HEK293T (cell line): ENCODE data around the gene HMOX1.

ENCODE experiments used
- CTCF ChIA-PET: fragments of 350-600 bp; formaldehyde crosslinking; extraction: SDS; loops from one replicate; lab custom pipeline; 2021; ENCODE audit warnings: antibody characterized with exemption, inconsistent platforms; lab: Yijun Ruan, JAX
- POLR2A ChIA-PET: fragments of 350-600 bp; formaldehyde crosslinking; extraction: SDS; loops from one replicate; lab custom pipeline; 2020; ENCODE audit warnings: antibody characterized with exemption, inconsistent platforms; lab: Yijun Ruan, JAX
- DNase-seq: peaks from one replicate; pipeline ENCODE4 v3.0.0; 2012; ENCODE audit warnings: mixed read lengths; ENCODE audit errors: extremely low spot score
- ARNT ChIP-seq: fragments of 450-650 bp; IDR thresholded peaks from 2 replicates; pipeline ENCODE4 v1.6.1; 2017; ENCODE audit warnings: mild to moderate bottlenecking
- BHLHE40 ChIP-seq: fragments of 450-650 bp; IDR thresholded peaks from 2 replicates; pipeline ENCODE4 v1.6.1; 2016; ENCODE audit warnings: mild to moderate bottlenecking, moderate library complexity, borderline replicate concordance
- CTBP1 ChIP-seq: fragments of 450-650 bp; IDR thresholded peaks from 2 replicates; pipeline ENCODE4 v1.6.1; 2016; ENCODE audit warnings: borderline replicate concordance
- ELF4 ChIP-seq: fragments of 450-650 bp; IDR thresholded peaks from 2 replicates; pipeline ENCODE4 v1.6.1; 2017; ENCODE audit warnings: antibody characterized with exemption
- FOXA1 ChIP-seq: fragments of 450-650 bp; IDR thresholded peaks from 2 replicates; pipeline ENCODE4 v1.6.1; 2016; ENCODE audit warnings: mild to moderate bottlenecking
- FOXK2 ChIP-seq: fragments of 450-650 bp; IDR thresholded peaks from 2 replicates; pipeline ENCODE4 v1.6.1; 2016; ENCODE audit warnings: mild to moderate bottlenecking
- FOXM1 ChIP-seq: fragments of 450-650 bp; IDR thresholded peaks from 2 replicates; pipeline ENCODE4 v1.6.1; 2017; ENCODE audit warnings: mild to moderate bottlenecking, borderline replicate concordance
- HDGF ChIP-seq: fragments of 450-650 bp; IDR thresholded peaks from 2 replicates; pipeline ENCODE4 v1.6.1; 2017; ENCODE audit warnings: antibody characterized with exemption, borderline replicate concordance
- L3MBTL2 ChIP-seq: fragments of 450-650 bp; conservative IDR thresholded peaks from 2 replicates; pipeline ENCODE4 v1.6.1; 2016; ENCODE audit warnings: mild to moderate bottlenecking
- LEF1 ChIP-seq: fragments of 450-650 bp; IDR thresholded peaks from 2 replicates; pipeline ENCODE4 v1.6.1; 2017; ENCODE audit warnings: mild to moderate bottlenecking, borderline replicate concordance
- NFRKB ChIP-seq: fragments of 450-650 bp; IDR thresholded peaks from 2 replicates; pipeline ENCODE4 v1.6.1; 2016; ENCODE audit warnings: mild to moderate bottlenecking, moderate library complexity
- SP1 ChIP-seq: fragments of 450-650 bp; IDR thresholded peaks from 2 replicates; pipeline ENCODE4 v1.6.1; 2017
- SUZ12 ChIP-seq: fragments of 450-650 bp; IDR thresholded peaks from 2 replicates; pipeline ENCODE4 v1.6.1; 2016; ENCODE audit warnings: mild to moderate bottlenecking
- TARDBP ChIP-seq: fragments of 450-650 bp; IDR thresholded peaks from 2 replicates; pipeline ENCODE4 v1.6.1; 2016
- ZNF384 ChIP-seq: fragments of 450-650 bp; IDR thresholded peaks from 2 replicates; pipeline ENCODE4 v1.6.1; 2016
- TF ChIP-seq, protein P1 (sequence below): fragments of 450-650 bp; IDR thresholded peaks from 2 replicates; pipeline ENCODE4 v1.6.1; 2016

The HMOX1 gene

DNA sequence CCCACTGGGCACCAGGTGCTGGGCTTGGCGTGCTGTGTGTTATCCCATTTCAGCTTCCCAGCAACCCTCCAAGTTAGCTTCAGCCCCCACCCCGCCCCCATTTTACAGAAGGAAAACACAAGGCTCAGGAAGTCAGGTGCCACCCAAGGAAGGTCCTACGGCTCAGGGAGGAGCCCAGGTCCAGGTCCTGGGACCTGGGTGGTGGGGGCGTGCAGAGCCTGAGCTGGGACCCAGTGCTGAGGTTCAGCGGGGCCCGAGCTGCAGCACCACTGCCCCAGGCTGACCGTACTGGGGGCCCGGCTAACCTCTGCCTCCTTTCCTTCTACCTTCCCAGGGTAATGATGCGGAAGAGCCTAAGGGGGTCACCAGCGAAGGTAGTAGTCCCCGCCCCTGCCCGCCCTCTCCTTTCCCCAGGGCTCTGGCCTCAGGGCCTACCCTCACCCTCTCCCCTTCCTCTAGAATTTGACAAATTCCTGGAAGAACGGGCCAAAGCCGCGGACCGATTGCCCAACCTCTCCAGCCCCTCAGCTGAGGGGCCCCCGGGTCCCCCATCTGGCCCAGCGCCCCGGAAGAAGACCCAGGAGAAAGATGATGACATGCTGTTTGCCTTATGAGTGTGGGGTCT is 34.2 kb upstream of the HMOX1 start:
- CTCF ChIA-PET = no interaction called here
- no peak for DNase-seq
- TF ChIP-seq LEF1 (no peak), CTBP1 (no peak), HDGF (no peak), TARDBP (no peak), SP1 (no peak), L3MBTL2 (no peak), FOXK2 (no peak), ZNF384 (no peak), FOXA1 (no peak), BHLHE40 (no peak), SUZ12 (no peak), FOXM1 (no peak), ELF4 (no peak), ARNT (no peak), NFRKB (no peak)
- TF ChIP-seq, protein P1, sequence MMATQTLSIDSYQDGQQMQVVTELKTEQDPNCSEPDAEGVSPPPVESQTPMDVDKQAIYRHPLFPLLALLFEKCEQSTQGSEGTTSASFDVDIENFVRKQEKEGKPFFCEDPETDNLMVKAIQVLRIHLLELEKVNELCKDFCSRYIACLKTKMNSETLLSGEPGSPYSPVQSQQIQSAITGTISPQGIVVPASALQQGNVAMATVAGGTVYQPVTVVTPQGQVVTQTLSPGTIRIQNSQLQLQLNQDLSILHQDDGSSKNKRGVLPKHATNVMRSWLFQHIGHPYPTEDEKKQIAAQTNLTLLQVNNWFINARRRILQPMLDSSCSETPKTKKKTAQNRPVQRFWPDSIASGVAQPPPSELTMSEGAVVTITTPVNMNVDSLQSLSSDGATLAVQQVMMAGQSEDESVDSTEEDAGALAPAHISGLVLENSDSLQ = no peak
- POLR2A ChIA-PET = no interaction called here

GRCh38 chr22:35347462-35347861 is 33.4 kb upstream of the HMOX1 start:
- POLR2A ChIA-PET = no interaction called here
- CTCF ChIA-PET = no interaction called here
- no peak for TF ChIP-seq NFRKB
- TF ChIP-seq ARNT = no peak
- TF ChIP-seq, protein P1 = no peak
- no peak for TF ChIP-seq TARDBP
- no peak for DNase-seq

DNA sequence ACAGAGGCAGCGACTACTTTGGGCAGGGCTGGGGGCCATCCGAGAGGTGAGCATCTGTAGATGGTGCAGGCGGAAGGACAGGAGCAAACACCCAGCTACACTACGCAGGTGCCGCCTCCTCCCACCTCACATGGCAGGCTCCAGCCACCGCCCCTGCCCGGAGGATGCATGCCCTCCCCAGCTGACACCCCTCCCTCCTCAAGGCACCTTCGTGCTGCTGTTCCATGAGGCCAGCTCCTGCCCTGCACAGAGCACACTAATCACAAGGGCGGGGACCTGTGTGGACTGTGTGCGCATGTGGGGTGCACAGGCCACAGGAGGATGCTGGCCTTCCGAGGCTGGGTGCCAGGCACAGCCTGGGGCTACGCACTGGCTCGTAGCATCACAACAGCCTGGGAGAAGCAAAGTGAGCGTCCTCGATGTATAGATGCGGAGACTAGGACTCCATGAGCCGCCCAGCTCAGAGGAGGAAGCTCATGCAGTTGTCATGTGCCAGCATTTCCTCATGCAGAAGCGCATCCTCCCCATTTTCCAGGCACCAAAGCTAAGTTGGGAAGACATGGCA is 32.8 kb upstream of the HMOX1 start:
- TF ChIP-seq LEF1 (no peak), SUZ12 (no peak), ZNF384 (no peak), FOXA1 (no peak), FOXK2 (no peak), SP1 (no peak), FOXM1 (no peak), NFRKB (no peak), TARDBP (no peak), ARNT (no peak), ELF4 (no peak), HDGF (no peak), L3MBTL2 (no peak), BHLHE40 (no peak)
- TF ChIP-seq, protein P1 = no peak
- CTCF ChIA-PET = no interaction called here
- DNase-seq = no peak
- POLR2A ChIA-PET = no interaction called here

- DNase-seq = no peak
- CTCF ChIA-PET = no interaction called here
- POLR2A ChIA-PET = no interaction called here
- TF ChIP-seq HDGF (no peak), ZNF384 (no peak), LEF1 (no peak), SUZ12 (no peak), TARDBP (no peak), FOXM1 (no peak), ELF4 (no peak)
- TF ChIP-seq, protein P1 = no peak
Measured at GRCh38 chr22:35348703-35349102, 32.2 kb upstream of the HMOX1 start.

- TF ChIP-seq NFRKB (no peak), CTBP1 (no peak), TARDBP (no peak), SUZ12 (no peak), BHLHE40 (no peak), SP1 (no peak), FOXM1 (no peak), FOXK2 (no peak), FOXA1 (no peak), L3MBTL2 (no peak), LEF1 (no peak), ARNT (no peak), ZNF384 (no peak), HDGF (no peak), ELF4 (no peak)
- TF ChIP-seq, protein P1 = no peak
- no peak for DNase-seq
- ChIA-PET POLR2A (no interaction called here), CTCF (no interaction called here)
Measured at GRCh38 chr22:35349368-35349703, 31.6 kb upstream of the HMOX1 start.
